ENCODE data around the gene SNRNP48.

GRCh38 chr6:7568021-7568420 is 22.0 kb upstream of the SNRNP48 start:
- TF ChIP-seq POLR2A (IDR thresholded peaks at IDR 0.05; ENCODE audit: low read length) (no peak), GATA1 (IDR thresholded peaks at IDR 0.05; ENCODE audit: low read depth, low read length) (no peak)
